Measurements from ENCODE around the gene TMEM107.
"Not testable (repeated sequence)": the region's sequence is repeated elsewhere in the genome, so short reads cannot be mapped to it uniquely, and the experiment has no call there.

TMEM107 gene

GRCh38 chr17:8176197-8176940, at the start of gene TMEM107:
Gene TMEM107 (minus strand): TSS chr17:8176380. CDS start chr17:8176286, 94 bp downstream.
- peak; percentile 89 to 92 for DNase-seq
- peak; percentile 70 for TF ChIP-seq POLR2A (IDR thresholded peaks at IDR 0.05; ENCODE audit: low read length)
- TF ChIP-seq GATA1 (IDR thresholded peaks at IDR 0.05; ENCODE audit: low read depth, low read length), result no peak

GRCh38 chr17:8224891-8225812, 49.0 kb upstream of the TMEM107 start:
- DNase-seq, result no peak
- TF ChIP-seq POLR2A (IDR thresholded peaks at IDR 0.05; ENCODE audit: low read length) (no peak), GATA1 (IDR thresholded peaks at IDR 0.05; ENCODE audit: low read depth, low read length) (no peak)

- DNase-seq, result peak; percentile 77 to 79
- TF ChIP-seq POLR2A (IDR thresholded peaks at IDR 0.05; ENCODE audit: low read length) (peak; percentile 53), GATA1 (IDR thresholded peaks at IDR 0.05; ENCODE audit: low read depth, low read length) (no peak)
These were observed 47.4 kb upstream of the TMEM107 start for GRCh38 chr17:8223356-8224126.

- peak; percentile 90 to 95 for DNase-seq
- peak; percentile 74 for TF ChIP-seq POLR2A (IDR thresholded peaks at IDR 0.05; ENCODE audit: low read length)
- TF ChIP-seq GATA1 (IDR thresholded peaks at IDR 0.05; ENCODE audit: low read depth, low read length), result no peak
These were observed 46.6 kb upstream of the TMEM107 start for GRCh38 chr17:8222630-8223355.

GRCh38 chr17:8222380-8222629, 46.1 kb upstream of the TMEM107 start:
- DNase-seq, result no peak
- TF ChIP-seq GATA1 (IDR thresholded peaks at IDR 0.05; ENCODE audit: low read depth, low read length) (no peak), POLR2A (IDR thresholded peaks at IDR 0.05; ENCODE audit: low read length) (no peak)

GRCh38 chr17:8221663-8222379, 45.6 kb upstream of the TMEM107 start:
- DNase-seq, result peak; percentile 92 to 95
- no peak for TF ChIP-seq POLR2A (IDR thresholded peaks at IDR 0.05; ENCODE audit: low read length)

GRCh38 chr17:8220783-8221662, 44.8 kb upstream of the TMEM107 start:
- TF ChIP-seq POLR2A (IDR thresholded peaks at IDR 0.05; ENCODE audit: low read length) (peak; percentile 48), GATA1 (IDR thresholded peaks at IDR 0.05; ENCODE audit: low read depth, low read length) (no peak)
- peak; percentile 91 to 94 for DNase-seq

GRCh38 chr17:8214000-8214399, 37.8 kb upstream of the TMEM107 start:
- not testable (repeated sequence) for DNase-seq

- DNase-seq, result no peak
- TF ChIP-seq GATA1 (IDR thresholded peaks at IDR 0.05; ENCODE audit: low read depth, low read length) (no peak), POLR2A (IDR thresholded peaks at IDR 0.05; ENCODE audit: low read length) (no peak)
These were observed 36.4 kb upstream of the TMEM107 start for GRCh38 chr17:8212312-8213180.

GRCh38 chr17:8210761-8211458, 34.7 kb upstream of the TMEM107 start:
- no peak for DNase-seq
- no peak for TF ChIP-seq POLR2A (IDR thresholded peaks at IDR 0.05; ENCODE audit: low read length)
- TF ChIP-seq GATA1 (IDR thresholded peaks at IDR 0.05; ENCODE audit: low read depth, low read length), result no peak

All from erythroblast (primary cell).